IMR-90 (cell line): ENCODE results near the gene SLC25A33. TPM values are rescaled to one million over a fixed set of nuclear protein-coding genes. Genes with fewer than 3 reads are reported as not detected.

Experiments
- ATAC-seq: fragments of 200-7000 bp; cut with Tn5 transposase; 2 replicates; pipeline ENCODE4 v1.9.1; 2020; ENCODE audit warnings: low read depth, mild to moderate bottlenecking, moderate library complexity
- BruUV-seq: library from RNA; stranded (reverse); fragments of 400-500 nt; replicated peaks from 2 replicates; lab custom pipeline; 2021; lab: Mats Ljungman, UMichigan
- CTCF ChIA-PET: fragments of 300-600 bp; formaldehyde crosslinking; extraction: SDS; loops from one replicate; lab custom pipeline; 2021; ENCODE audit warnings: antibody characterized with exemption; lab: Yijun Ruan, JAX
- POLR2A ChIA-PET: fragments of 300-600 bp; sonication (Branson Sonifier 250); formaldehyde crosslinking; loops from one replicate; lab custom pipeline; 2022; ENCODE audit warnings: antibody characterized with exemption; ENCODE audit not compliant: unreplicated experiment; lab: Charles Lee
- DNase-seq: peaks from one replicate; pipeline ENCODE4 v3.0.0; 2013
- H2AFZ ChIP-seq: replicated peaks from 2 replicates; pipeline ENCODE3; 2013; ENCODE audit warnings: low read length, mild to moderate bottlenecking; ENCODE audit not compliant: poor library complexity
- H2AK5ac ChIP-seq: 2 replicates; pipeline ENCODE4 v1.6.1; 2013; ENCODE audit warnings: low read depth, low read length, inconsistent platforms
- H2AK9ac ChIP-seq: replicated peaks from 2 replicates; pipeline ENCODE3; 2013; ENCODE audit warnings: mild to moderate bottlenecking, low read depth, low read length, moderate library complexity; ENCODE audit not compliant: poor library complexity
- H2BK120ac ChIP-seq: 2 replicates; pipeline ENCODE4 v1.6.1; 2013; ENCODE audit warnings: low read depth, low read length, inconsistent platforms
- H2BK15ac ChIP-seq: 3 replicates; pipeline ENCODE4 v1.6.1; 2013; ENCODE audit warnings: low read depth, low read length, inconsistent platforms
- H2BK20ac ChIP-seq: 2 replicates; pipeline ENCODE4 v1.6.1; 2013; ENCODE audit warnings: low read depth, mild to moderate bottlenecking, inconsistent platforms, low read length, moderate library complexity
- H2BK5ac ChIP-seq: 2 replicates; pipeline ENCODE4 v1.6.1; 2013; ENCODE audit warnings: mild to moderate bottlenecking, low read depth, low read length, inconsistent platforms; ENCODE audit not compliant: poor library complexity, severe bottlenecking
- H3K14ac ChIP-seq: replicated peaks from 2 replicates; pipeline ENCODE4 v1.6.1; 2013; ENCODE audit warnings: low read depth, low read length, inconsistent platforms
- H3K18ac ChIP-seq: 2 replicates; pipeline ENCODE4 v1.6.1; 2013; ENCODE audit warnings: low read depth, low read length, control low read depth
- H3K23ac ChIP-seq: 2 replicates; pipeline ENCODE4 v1.6.1; 2013; ENCODE audit warnings: low read depth, low read length, inconsistent platforms
- H3K27ac ChIP-seq: 2 replicates; pipeline ENCODE4 v1.5.1; 2013; ENCODE audit warnings: mild to moderate bottlenecking, control low read depth, low read length; ENCODE audit not compliant: insufficient read depth
- H3K27me3 ChIP-seq: 2 replicates; pipeline ENCODE4 v1.6.1; 2013; ENCODE audit warnings: low read length; ENCODE audit not compliant: control insufficient read depth, insufficient read depth
- H3K36me3 ChIP-seq: 2 replicates; pipeline ENCODE4 v1.6.1; 2013; ENCODE audit warnings: low read length, mixed read lengths; ENCODE audit not compliant: control insufficient read depth, insufficient read depth
- H3K4ac ChIP-seq: 2 replicates; pipeline ENCODE4 v1.6.1; 2013; ENCODE audit warnings: low read depth, low read length, inconsistent platforms
- H3K4me1 ChIP-seq: 2 replicates; pipeline ENCODE4 v1.6.1; 2013; ENCODE audit warnings: low read length, mixed read lengths; ENCODE audit not compliant: control insufficient read depth, insufficient read depth
- H3K4me2 ChIP-seq: 2 replicates; pipeline ENCODE4 v1.6.1; 2013; ENCODE audit warnings: low read depth, mild to moderate bottlenecking, control low read depth, low read length, moderate library complexity
- H3K4me3 ChIP-seq: 2 replicates; pipeline ENCODE4 v1.5.1; 2013; ENCODE audit warnings: low read depth, mild to moderate bottlenecking, control low read depth, low read length, moderate library complexity; ENCODE audit not compliant: insufficient read depth
- H3K56ac ChIP-seq: 2 replicates; pipeline ENCODE4 v1.6.1; 2013; ENCODE audit warnings: low read length, inconsistent platforms; ENCODE audit not compliant: insufficient read depth; ENCODE audit errors: extremely low read depth
- H3K79me1 ChIP-seq, 2 experiments: 2 replicates each; pipeline ENCODE4 v1.6.1; 2013; ENCODE audit warnings: low read length in 2 of 2, inconsistent platforms in 1 of 2, low read depth in 1 of 2
- H3K9ac ChIP-seq: 2 replicates; pipeline ENCODE4 v1.6.1; 2013; ENCODE audit warnings: low read depth, low read length, control low read depth
- H3K9me1 ChIP-seq: 2 replicates; pipeline ENCODE4 v1.6.1; 2013; ENCODE audit warnings: low read length, inconsistent platforms; ENCODE audit not compliant: insufficient read depth
- H3K9me3 ChIP-seq: 2 replicates; pipeline ENCODE4 v1.6.1; 2013; ENCODE audit warnings: low read length; ENCODE audit not compliant: control insufficient read depth, insufficient read depth
- H4K20me1 ChIP-seq: 2 replicates; pipeline ENCODE4 v1.6.1; 2013; ENCODE audit warnings: low read length, inconsistent platforms; ENCODE audit not compliant: insufficient read depth
- H4K5ac ChIP-seq: 2 replicates; pipeline ENCODE4 v1.6.1; 2013; ENCODE audit warnings: mild to moderate bottlenecking, low read depth, low read length, control low read depth
- H4K8ac ChIP-seq, 2 experiments: 2 replicates each; pipeline ENCODE4 v1.6.1; 2013; ENCODE audit warnings: low read depth in 2 of 2, low read length in 2 of 2, control low read depth in 1 of 2, inconsistent platforms in 1 of 2
- H4K91ac ChIP-seq: 2 replicates; pipeline ENCODE4 v1.6.1; 2013; ENCODE audit warnings: low read depth, low read length, inconsistent platforms; ENCODE audit not compliant: insufficient read depth
- BHLHE40 ChIP-seq: fragments of 150-350 bp; IDR thresholded peaks from 2 replicates; pipeline ENCODE4 v1.6.1; 2016; ENCODE audit warnings: mild to moderate bottlenecking, low read depth, low read length
- CEBPB ChIP-seq: IDR thresholded peaks from 2 replicates; pipeline ENCODE4 v1.6.1; 2012; ENCODE audit warnings: low read depth, low read length, improper control_type of control experiment
- CHD1 ChIP-seq: IDR thresholded peaks from 2 replicates; pipeline ENCODE4 v1.6.1; 2012; ENCODE audit warnings: low read depth, low read length, improper control_type of control experiment
- CTCF ChIP-seq: conservative IDR thresholded peaks from 2 replicates; pipeline ENCODE4 v1.5.1; 2012; ENCODE audit warnings: mild to moderate bottlenecking, low read depth, low read length, improper control_type of control experiment
- ELK1 ChIP-seq: fragments of 150-350 bp; IDR thresholded peaks from 2 replicates; pipeline ENCODE4 v1.6.1; 2016; ENCODE audit warnings: low read depth, mild to moderate bottlenecking, low read length, moderate library complexity, borderline replicate concordance
- MAFK ChIP-seq: IDR thresholded peaks from 2 replicates; pipeline ENCODE4 v1.6.1; 2012; ENCODE audit warnings: low read depth, low read length, improper control_type of control experiment
- MAZ ChIP-seq: IDR thresholded peaks from 2 replicates; pipeline ENCODE4 v1.6.1; 2012; ENCODE audit warnings: low read depth, mild to moderate bottlenecking, low read length, improper control_type of control experiment, moderate library complexity, borderline replicate concordance
- MXI1 ChIP-seq: IDR thresholded peaks from 2 replicates; pipeline ENCODE4 v1.6.1; 2012; ENCODE audit warnings: low read depth, mild to moderate bottlenecking, low read length, moderate library complexity, borderline replicate concordance
- NFE2L2 ChIP-seq: fragments of 150-350 bp; IDR thresholded peaks from 2 replicates; pipeline ENCODE4 v1.6.1; 2016; ENCODE audit warnings: low read depth, mild to moderate bottlenecking, low read length
- POLR2A ChIP-seq: IDR thresholded peaks from 2 replicates; pipeline ENCODE4 v1.6.1; 2012; ENCODE audit warnings: mild to moderate bottlenecking, low read depth, low read length
- RAD21 ChIP-seq: IDR thresholded peaks from 2 replicates; pipeline ENCODE4 v1.6.1; 2012; ENCODE audit warnings: low read length, improper control_type of control experiment
- RCOR1 ChIP-seq: IDR thresholded peaks from 2 replicates; pipeline ENCODE4 v1.6.1; 2012; ENCODE audit warnings: mild to moderate bottlenecking, low read length, improper control_type of control experiment; ENCODE audit not compliant: insufficient replicate concordance
- RFX5 ChIP-seq: IDR thresholded peaks from 2 replicates; pipeline ENCODE4 v1.8.0; 2012; ENCODE audit warnings: low read depth, mild to moderate bottlenecking, low read length, moderate library complexity
- SMC3 ChIP-seq: fragments of 150-350 bp; IDR thresholded peaks from 2 replicates; pipeline ENCODE4 v1.6.1; 2016; ENCODE audit warnings: low read depth, mild to moderate bottlenecking, antibody characterized with exemption, low read length, moderate library complexity
- USF2 ChIP-seq: fragments of 150-350 bp; IDR thresholded peaks from 2 replicates; pipeline ENCODE4 v1.6.1; 2017; ENCODE audit warnings: mild to moderate bottlenecking, antibody characterized with exemption, low read length, low read depth
- WGBS, 2 experiments: methylation state at CpG; one replicate each; pipeline versions ENCODE4 v1.1.5 to v1.1.7; 2013; ENCODE audit warnings: missing lambda C conversion rate in 2 of 2; ENCODE audit not compliant: insufficient read length in 1 of 2; ENCODE audit errors: extremely low coverage in 2 of 2; 5-methylcytosine and 5-hydroxymethylcytosine counted together
- dilution Hi-C: fragments of 300-500 bp; cut with HindIII; formaldehyde crosslinking; loops from one replicate; pipeline ENCODE4 v1.14.3; 2018; ENCODE audit warnings: low sequenced_read_pairs; ENCODE audit not compliant: unreplicated experiment
- in situ Hi-C: fragments of 300-500 bp; cut with MboI; formaldehyde crosslinking; loops from 3 replicates; pipeline ENCODE4 v1.14.3; 2019; ENCODE audit warnings: low sequenced_read_pairs, inconsistent platforms, mixed read lengths
- intact Hi-C: fragments of 100-400 bp; cut with micrococcal nuclease; formaldehyde crosslinking; loops from 2 replicates; pipeline ENCODE4 v1.10.0; 2022
- polyA plus RNA-seq, 3 experiments: library from polyadenylated mRNA; depleted of rRNA; stranded (reverse); fragments of >200 nt; gene quantifications; 2 replicates each; pipeline ENCODE4 v1.2.3, GENCODE V29; 2012; ENCODE audit warnings: low replicate concordance in 1 of 3
- total RNA-seq: library from RNA; depleted of rRNA; stranded (reverse); fragments of >200 nt; gene quantifications from 2 replicates; pipeline ENCODE4 v1.2.3, GENCODE V29; 2012

The SLC25A33 gene
- total and polyA plus RNA-seq, 2 of the 4 experiments (the other 2 are of a cell fraction), result 2.5 to 3.0 TPM

GRCh38 chr1:9603307-9603706, 64.0 kb downstream of the SLC25A33 start:
- Histone ChIP-seq H2BK20ac (no peak overlapping the region), H4K8ac (no peak overlapping the region), H3K4me2 (no peak overlapping the region), H3K23ac (no peak overlapping the region), H3K56ac (no peak overlapping the region), H3K79me1 (no peaks in the 10 kb centered on the region), H3K4me1 (no peaks in the 10 kb centered on the region; the same call in 1 of the 2 replicates), H4K5ac (no peak overlapping the region), H2AFZ (no peak overlapping the region), H3K27me3 (no peaks in the 10 kb centered on the region), H2BK120ac (no peak overlapping the region), H4K20me1 (no peaks in the 10 kb centered on the region; the same call in 1 of the 2 replicates), H2BK5ac (no peak overlapping the region), H2AK9ac (no peak overlapping the region), H3K14ac (no peak overlapping the region), H3K4ac (no peak overlapping the region), H3K4me3 (no peak overlapping the region), H3K9ac (no peak overlapping the region), H2AK5ac (no peak overlapping the region), H3K9me1 (no peaks in the 10 kb centered on the region), H4K91ac (no peak overlapping the region), H3K18ac (no peak overlapping the region), H3K9me3 (no peaks in the 10 kb centered on the region), H3K36me3 (peaks cover 21% of the 10 kb centered on the region; the same call in 1 of the 2 replicates), H3K27ac (no peak overlapping the region), H2BK15ac (no peak overlapping the region)
- DNase-seq (no peak), ATAC-seq (no peak)
- in situ Hi-C loops (no loop called here), dilution Hi-C loops (no loop called here), intact Hi-C loops (no loop called here)
- WGBS, 2 experiments, result 96% methylated on average over 8 of the region's 14 CpGs; no CpG with 5 or more reads in 1 of the 2 experiments
- ChIA-PET POLR2A (no interaction called here), CTCF (no interaction called here)
- TF ChIP-seq CEBPB (no peak), MXI1 (no peak), MAZ (no peak), BHLHE40 (no peak), CHD1 (no peak), USF2 (no peak), MAFK (no peak), NFE2L2 (no peak), ELK1 (no peak), RFX5 (no peak), SMC3 (no peak), RAD21 (no peak), CTCF (no peak), POLR2A (no peak), RCOR1 (no peak)
- no TSS peak for BruUV-seq
